Breast epithelium (tissue), 3 donors: ENCODE data around the gene VSTM2B.

Source experiments
- CTCF ChIP-seq, 3 donors: fragments of 450-650 bp; IDR thresholded peaks; one replicate each; pipeline ENCODE4 v1.5.1; 2016 to 2017; ENCODE audit warnings: antibody characterized with exemption in 3 of 3, mild to moderate bottlenecking in 3 of 3, moderate library complexity in 3 of 3
- POLR2A ChIP-seq: fragments of 450-650 bp; IDR thresholded peaks from one replicate; pipeline ENCODE4 v1.6.1; 2016; ENCODE audit warnings: antibody characterized with exemption, mild to moderate bottlenecking, moderate library complexity
- POLR2AphosphoS5 ChIP-seq, 3 donors: sonication (generic); formaldehyde crosslinking; IDR thresholded peaks; one replicate each; pipeline ENCODE4 v1.6.1; 2017; ENCODE audit warnings: antibody characterized with exemption in 3 of 3

- TF ChIP-seq CTCF (IDR thresholded peaks at IDR 0.05): no peak
- TF ChIP-seq POLR2A: no peak
- TF ChIP-seq POLR2AphosphoS5 (IDR thresholded peaks at IDR 0.05): no peak
Observed at GRCh38 chr19:29537181-29537580, 11.4 kb downstream of the VSTM2B start.
